ENCODE results near the gene LENEP. TPM values are rescaled to one million over a fixed set of nuclear protein-coding genes. Genes with fewer than 3 reads are reported as not detected.

LENEP gene
- total RNA-seq, 8 experiments from 2014 or later, result 0.38 to 3.4 (median 1.3) TPM; not detected in 1

GRCh38 chr1:155037043-155037442, 43.7 kb downstream of the LENEP start:
- Histone ChIP-seq H3K27ac (no peak overlapping the region), H3K4me3 (no peak overlapping the region), H3K4me1 (replicated peaks in 1 of 2) (no peaks in the 10 kb centered on the region)
- peak in 4 of 8 experiments; percentile 6 to 43 (median 27) for ATAC-seq (replicated peaks in 6 of 8)
- 20 to 94% (median 83%) methylated on average over 1 to 2 of the region's 3 CpGs; no CpG with 5 or more reads in 3 of the 10 experiments for WGBS, 10 experiments
- in situ Hi-C loops (cut with MboI; ENCODE audit: low pct_unique_long_range_greater_than_20kb in 2 of 9, low sequenced_read_pairs in 9 of 9, unreplicated experiment in 9 of 9), result no loop called here

- no peak overlapping the region for H3K4me3 ChIP-seq
- H3K27ac ChIP-seq, result no peak overlapping the region
- WGBS, 10 experiments, result 40 to 100% (median 81%) methylated on average over 1 to 6 of the region's 6 CpGs; no CpG with 5 or more reads in 1 of the 10 experiments
- H3K4me1 ChIP-seq (replicated peaks in 1 of 2), result no peaks in the 10 kb centered on the region
- in situ Hi-C loops (cut with MboI; ENCODE audit: low pct_unique_long_range_greater_than_20kb in 2 of 9, low sequenced_read_pairs in 9 of 9, unreplicated experiment in 9 of 9), result no loop called here
- ATAC-seq (replicated peaks in 6 of 8), result no peak
Measured at GRCh38 chr1:155037851-155038441, 44.6 kb downstream of the LENEP start.

DNA sequence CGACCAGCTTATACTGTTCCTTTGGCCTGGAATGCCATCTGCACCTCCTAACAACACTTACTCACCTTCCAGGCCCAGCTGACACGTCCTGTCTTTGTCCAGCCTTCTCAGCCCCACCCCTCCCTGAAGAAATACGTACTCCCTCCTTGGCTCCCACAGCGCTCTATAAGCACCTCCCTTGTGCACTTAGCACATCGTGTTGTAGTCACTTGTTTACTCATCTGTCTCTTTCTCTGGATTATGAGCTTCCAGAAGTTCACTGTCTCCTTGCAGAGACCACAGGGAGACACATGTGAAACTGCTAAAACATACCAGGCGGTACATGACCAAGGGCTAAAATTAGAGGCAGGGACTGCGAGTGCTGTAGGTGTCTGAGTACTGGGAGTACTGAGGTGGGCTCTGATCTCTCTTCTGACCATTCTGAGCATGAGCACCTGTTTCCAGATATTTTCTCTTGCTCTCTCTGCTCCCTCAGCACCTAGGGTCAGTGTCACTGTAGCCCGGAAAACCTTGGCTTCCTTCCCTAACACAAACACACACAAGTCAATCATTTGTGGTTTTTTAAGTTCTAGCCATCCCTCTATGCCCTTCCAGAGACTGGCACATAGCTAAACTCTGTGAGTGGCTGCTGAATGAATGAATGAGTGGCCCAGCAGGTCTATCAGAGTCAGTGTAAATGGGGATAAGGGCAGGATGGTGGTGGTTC, 45.4 kb downstream of the LENEP start:
- in situ Hi-C loops (cut with MboI; ENCODE audit: low pct_unique_long_range_greater_than_20kb in 2 of 9, low sequenced_read_pairs in 9 of 9, unreplicated experiment in 9 of 9), result no loop called here
- WGBS, 10 experiments, result 20 to 80% (median 50%) methylated on average over 1 to 8 of the region's 8 CpGs; no CpG with 5 or more reads in 1 of the 10 experiments
- ATAC-seq (replicated peaks in 6 of 8), result peak in 7 of 8 experiments; percentile 39 to 100 (median 72)
- Histone ChIP-seq H3K4me3 (no peak overlapping the region), H3K4me1 (replicated peaks in 1 of 2) (no peaks in the 10 kb centered on the region), H3K27ac (no peak overlapping the region)

- 30 to 83% (median 78%) methylated on average over 1 to 4 of the region's 4 CpGs; no CpG with 5 or more reads in 6 of the 10 experiments for WGBS, 10 experiments
Measured at GRCh38 chr1:155039308-155039669, 45.9 kb downstream of the LENEP start.

DNA sequence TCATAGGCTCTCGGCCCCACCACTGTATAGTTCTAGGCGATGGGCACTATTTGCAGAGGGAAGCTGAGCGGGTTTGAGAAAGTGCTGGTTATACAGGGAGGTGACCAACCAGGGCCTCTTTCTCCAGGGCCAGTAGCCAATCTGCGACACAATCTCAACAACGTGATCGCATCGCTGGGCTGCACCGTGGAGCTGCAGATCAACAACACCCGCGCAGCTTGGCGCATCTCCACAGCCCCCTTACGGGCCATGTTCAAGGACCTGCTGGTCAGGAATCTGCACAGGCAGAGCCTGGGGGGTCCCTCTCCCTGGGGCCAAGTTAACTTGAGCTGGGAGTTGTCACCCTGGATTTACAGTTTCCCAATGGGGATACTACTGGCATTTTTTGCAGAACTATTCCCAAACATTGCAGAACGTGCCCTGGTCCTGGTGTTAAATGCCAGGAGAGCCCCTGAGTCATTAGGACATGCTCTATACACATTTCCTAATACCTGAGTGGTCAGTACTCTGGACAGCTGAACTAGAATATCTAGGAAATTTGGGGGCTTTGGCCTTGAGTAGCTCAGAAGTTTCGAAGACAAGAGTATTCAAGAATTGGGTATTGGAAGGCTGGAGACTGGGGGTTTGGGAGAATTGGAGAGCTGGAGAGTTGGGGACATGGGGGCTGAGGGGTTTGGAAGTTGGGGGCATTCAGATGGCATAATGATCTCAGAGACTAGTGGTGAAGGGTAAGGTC, 47.1 kb downstream of the LENEP start:
- Histone ChIP-seq H3K4me1 (replicated peaks in 1 of 2) (no peaks in the 10 kb centered on the region), H3K4me3 (no peak overlapping the region), H3K27ac (no peak overlapping the region)
- 75 to 100% (median 83%) methylated on average over 1 to 10 of the region's 14 CpGs; no CpG with 5 or more reads in 3 of the 10 experiments for WGBS, 10 experiments
- no peak for ATAC-seq (replicated peaks in 6 of 8)
- in situ Hi-C loops (cut with MboI; ENCODE audit: low pct_unique_long_range_greater_than_20kb in 2 of 9, low sequenced_read_pairs in 9 of 9, unreplicated experiment in 9 of 9), result no loop called here

More at GRCh38 chr1:155039308-155039669, 45.9 kb downstream of the LENEP start:
- Histone ChIP-seq H3K4me3 (no peak overlapping the region), H3K27ac (no peak overlapping the region), H3K4me1 (replicated peaks in 1 of 2) (no peaks in the 10 kb centered on the region)
- in situ Hi-C loops (cut with MboI; ENCODE audit: low pct_unique_long_range_greater_than_20kb in 2 of 9, low sequenced_read_pairs in 9 of 9, unreplicated experiment in 9 of 9), result no loop called here
- no peak for ATAC-seq (replicated peaks in 6 of 8)

DNA sequence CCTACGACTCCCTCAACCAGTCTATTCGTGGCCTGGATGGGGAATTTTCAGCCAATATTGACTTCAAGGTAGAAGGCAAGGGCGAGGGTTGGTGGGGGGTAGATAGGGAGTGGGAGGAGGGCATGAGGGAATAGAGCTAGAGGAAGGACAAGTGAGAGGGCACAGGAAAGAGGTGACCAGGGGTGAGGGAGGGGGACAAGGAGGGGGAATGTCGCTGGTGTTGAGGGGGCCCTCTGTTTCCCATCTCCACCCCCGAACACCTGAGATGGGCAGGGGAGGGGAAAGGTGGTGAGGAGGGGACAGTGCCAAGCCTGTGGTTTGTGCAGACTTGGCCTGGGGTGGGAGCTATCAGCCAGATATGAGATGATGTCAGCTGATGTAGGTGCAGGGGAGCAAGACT, 49.4 kb downstream of the LENEP start:
- no peak for ATAC-seq (replicated peaks in 6 of 8)
- Histone ChIP-seq H3K4me1 (replicated peaks in 1 of 2) (no peaks in the 10 kb centered on the region), H3K4me3 (no peak overlapping the region), H3K27ac (no peak overlapping the region)
- WGBS, 10 experiments, result 37 to 57% (median 53%) methylated on average over 1 to 2 of the region's 5 CpGs; no CpG with 5 or more reads in 7 of the 10 experiments
- in situ Hi-C loops (cut with MboI; ENCODE audit: low pct_unique_long_range_greater_than_20kb in 2 of 9, low sequenced_read_pairs in 9 of 9, unreplicated experiment in 9 of 9), result no loop called here

DNA sequence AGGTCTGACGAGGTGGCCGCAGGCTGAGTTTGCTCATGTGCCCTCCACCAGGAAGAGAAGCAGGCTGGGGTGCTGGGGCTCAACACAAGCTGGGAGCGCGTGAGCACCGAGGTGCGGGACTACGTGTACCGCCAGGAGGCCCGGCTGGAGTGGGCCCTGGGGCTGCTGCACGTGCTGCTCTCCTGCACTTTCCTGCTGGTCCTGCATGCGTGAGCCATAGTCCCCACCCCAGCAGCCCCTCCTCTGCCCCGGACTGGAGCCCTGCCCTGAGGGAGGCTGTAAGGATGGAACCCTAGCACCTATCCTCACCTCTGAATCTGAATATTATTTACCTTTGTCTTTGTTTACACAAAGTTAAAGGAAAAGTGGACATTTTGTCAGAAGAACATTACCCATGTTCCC, 49.9 kb downstream of the LENEP start:
- in situ Hi-C loops (cut with MboI; ENCODE audit: low pct_unique_long_range_greater_than_20kb in 2 of 9, low sequenced_read_pairs in 9 of 9, unreplicated experiment in 9 of 9), result no loop called here
- 58 to 88% (median 83%) methylated on average over 3 to 11 of the region's 12 CpGs; no CpG with 5 or more reads in 4 of the 10 experiments for WGBS, 10 experiments
- H3K4me1 ChIP-seq (replicated peaks in 1 of 2), result no peaks in the 10 kb centered on the region
- H3K4me3 ChIP-seq, result no peak overlapping the region
- no peak for ATAC-seq (replicated peaks in 6 of 8)
- no peak overlapping the region for H3K27ac ChIP-seq

- in situ Hi-C loops (cut with MboI; ENCODE audit: low pct_unique_long_range_greater_than_20kb in 2 of 9, low sequenced_read_pairs in 9 of 9, unreplicated experiment in 9 of 9), result no loop called here
- no peaks in the 10 kb centered on the region for H3K4me1 ChIP-seq (replicated peaks in 1 of 2)
- no peak for ATAC-seq (replicated peaks in 6 of 8)
- no peak overlapping the region for H3K27ac ChIP-seq
- H3K4me3 ChIP-seq, result no peak overlapping the region
- 50 to 100% (median 91%) methylated on average over 2 to 3 of the region's 3 CpGs; no CpG with 5 or more reads in 2 of the 10 experiments for WGBS, 10 experiments
Measured at GRCh38 chr1:155043793-155044192, 50.4 kb downstream of the LENEP start.

Other genes starting within 250 kb of the LENEP start
- gene KCNN3, start 123.3 kb upstream of the LENEP start, total RNA-seq, result 10 to 100 TPM in 1 of 8 experiments, 1 to 10 TPM in 4, under 1 TPM in 3; 0.50 to 16.1 (median 1.5) TPM
- 10 to 100 TPM; 11.5 to 47.1 (median 24.6) TPM for gene PMVK, start 56.9 kb upstream of the LENEP start, total RNA-seq
- 100 to 1,000 TPM in 2 of 8 experiments, 10 to 100 TPM in 6; 12.4 to 156 (median 30.8) TPM for gene PBXIP1, start 37.5 kb upstream of the LENEP start, total RNA-seq
- 10 to 100 TPM; 14.4 to 49.9 (median 26.5) TPM for gene PYGO2, start 31.8 kb upstream of the LENEP start, total RNA-seq
- gene SHC1, start 22.8 kb upstream of the LENEP start, total RNA-seq, result 100 to 1,000 TPM in 2 of 8 experiments, 10 to 100 TPM in 6; 24.8 to 184 (median 53.5) TPM
- 100 to 1,000 TPM in 1 of 8 experiments, 10 to 100 TPM in 7; 21.6 to 257 (median 42.5) TPM for gene CKS1B, start 18.9 kb upstream of the LENEP start, total RNA-seq
- gene FLAD1, start 10.2 kb upstream of the LENEP start, total RNA-seq, result 10 to 100 TPM; 34.1 to 76.9 (median 49.2) TPM
- 10 to 100 TPM in 3 of 8 experiments, 1 to 10 TPM in 5; 3.1 to 26.9 (median 8.6) TPM for gene ZBTB7B, start 9.2 kb downstream of the LENEP start, total RNA-seq
- gene DCST2, start 40.2 kb downstream of the LENEP start, total RNA-seq, result 1 to 10 TPM in 2 of 8 experiments, under 1 TPM in 5, not detected in 1; 0.22 to 2.8 (median 0.78) TPM
- gene DCST1, start 40.2 kb downstream of the LENEP start, total RNA-seq, result under 1 TPM in 2 of 8 experiments, not detected in 6; 0.16 to 1.00 TPM
- 10 to 100 TPM; 15.7 to 76.9 (median 28.1) TPM for gene ADAM15, start 57.7 kb downstream of the LENEP start, total RNA-seq
- gene EFNA4, start 70.2 kb downstream of the LENEP start, total RNA-seq, result 10 to 100 TPM in 2 of 8 experiments, 1 to 10 TPM in 6; 5.4 to 10.9 (median 7.7) TPM
- gene EFNA3, start 85.3 kb downstream of the LENEP start, total RNA-seq, result 10 to 100 TPM in 5 of 8 experiments, 1 to 10 TPM in 2, under 1 TPM in 1; 0.71 to 53.7 (median 27.8) TPM
- 10 to 100 TPM in 2 of 8 experiments, 1 to 10 TPM in 5, under 1 TPM in 1; 0.92 to 61.0 (median 1.6) TPM for gene EFNA1, start 134.3 kb downstream of the LENEP start, total RNA-seq
- gene SLC50A1, start 142.3 kb downstream of the LENEP start, total RNA-seq, result 10 to 100 TPM; 11.7 to 54.8 (median 18.9) TPM
- 100 to 1,000 TPM in 4 of 8 experiments, 10 to 100 TPM in 4; 54.1 to 173 (median 119) TPM for gene DPM3, start 146.9 kb downstream of the LENEP start, total RNA-seq
- 100 to 1,000 TPM; 166 to 272 (median 202) TPM for gene KRTCAP2, start 179.7 kb downstream of the LENEP start, total RNA-seq
- 10 to 100 TPM in 4 of 8 experiments, 1 to 10 TPM in 2, under 1 TPM in 2; 0.20 to 20.2 (median 11.4) TPM for gene TRIM46, start 180.3 kb downstream of the LENEP start, total RNA-seq
- 10 to 100 TPM; 12.4 to 51.2 (median 21.0) TPM for gene THBS3, start 214.3 kb downstream of the LENEP start, total RNA-seq
- gene MTX1, start 215.1 kb downstream of the LENEP start, total RNA-seq, result 10 to 100 TPM; 32.9 to 65.0 (median 44.2) TPM